Panc1 (cell line): ENCODE results near the gene HDLBP. TPM values are rescaled to one million over a fixed set of nuclear protein-coding genes. Genes with fewer than 3 reads are reported as not detected.

Experiments used
- ATAC-seq: fragments of 200-7000 bp; cut with Tn5 transposase; 2 replicates; pipeline ENCODE4 v1.9.1; 2020; ENCODE audit warnings: mild to moderate bottlenecking, moderate library complexity
- BruUV-seq: library from RNA; stranded (reverse); fragments of 400-500 nt; replicated peaks from 2 replicates; lab custom pipeline; 2021; lab: Mats Ljungman, UMichigan
- CTCF ChIA-PET: fragments of 300-600 bp; sonication (Branson Sonifier 250); formaldehyde crosslinking; loops from one replicate; lab custom pipeline; 2022; ENCODE audit warnings: antibody characterized with exemption; lab: Charles Lee
- POLR2A ChIA-PET: fragments of 300-600 bp; sonication (Branson Sonifier 250); formaldehyde crosslinking; loops from one replicate; lab custom pipeline; 2022; ENCODE audit warnings: antibody characterized with exemption; lab: Charles Lee
- DNase-seq: peaks from one replicate; pipeline ENCODE4 v3.0.0-alpha.2; 2010; ENCODE audit warnings: low read depth, low spot score
- H3K27ac ChIP-seq: 2 replicates; pipeline ENCODE4 v1.5.1; 2011; ENCODE audit warnings: mild to moderate bottlenecking, low read length, inconsistent platforms
- H3K27me3 ChIP-seq: fragments of 200-500 bp; sonication (Bioruptor generic); 2 replicates; pipeline ENCODE4 v1.6.0; 2014; ENCODE audit warnings: low read length, inconsistent platforms; ENCODE audit not compliant: control insufficient read depth, insufficient read depth
- H3K36me3 ChIP-seq: fragments of 200-500 bp; sonication (Bioruptor generic); 2 replicates; pipeline ENCODE4 v1.5.1; 2014; ENCODE audit warnings: inconsistent platforms, mild to moderate bottlenecking, low read length, moderate library complexity; ENCODE audit not compliant: control insufficient read depth, insufficient read depth
- H3K4me1 ChIP-seq: 2 replicates; pipeline ENCODE4 v1.5.1; 2011; ENCODE audit warnings: inconsistent platforms, mild to moderate bottlenecking, low read length, moderate library complexity; ENCODE audit not compliant: control insufficient read depth, insufficient read depth
- H3K4me3 ChIP-seq, 2 experiments: 2 replicates each; pipeline ENCODE4 v1.5.1; 2011 to 2012; ENCODE audit warnings: low read depth in 2 of 2, low read length in 2 of 2, mild to moderate bottlenecking in 2 of 2, inconsistent platforms in 1 of 2, moderate library complexity in 1 of 2
- H3K9me3 ChIP-seq: fragments of 200-500 bp; sonication (Bioruptor generic); 2 replicates; pipeline ENCODE4 v1.5.1; 2014; ENCODE audit warnings: low read depth, mild to moderate bottlenecking, inconsistent platforms, low read length, moderate library complexity; ENCODE audit not compliant: control insufficient read depth, insufficient read depth
- CTCF ChIP-seq: fragments of 450-650 bp; IDR thresholded peaks from 2 replicates; pipeline ENCODE4 v1.5.1; 2017; ENCODE audit warnings: mild to moderate bottlenecking
- POLR2AphosphoS5 ChIP-seq: IDR thresholded peaks from 2 replicates; pipeline ENCODE4 v1.6.1; 2012; ENCODE audit warnings: mild to moderate bottlenecking, low read depth, low read length, moderate library complexity
- REST ChIP-seq, 2 experiments: IDR thresholded peaks; 2 replicates each; pipeline ENCODE4 v1.6.1; 2011 to 2012; ENCODE audit warnings: low read depth in 2 of 2, control low read depth in 1 of 2, low read length in 1 of 2, mild to moderate bottlenecking in 1 of 2, moderate library complexity in 1 of 2; ENCODE audit not compliant: insufficient read depth in 1 of 2
- SIN3A ChIP-seq: IDR thresholded peaks from 2 replicates; pipeline ENCODE4 v1.6.1; 2012; ENCODE audit warnings: low read depth, mild to moderate bottlenecking, low read length, moderate library complexity, borderline replicate concordance; ENCODE audit not compliant: insufficient read depth
- TCF7L2 ChIP-seq: IDR thresholded peaks from 2 replicates; pipeline ENCODE4 v1.6.1; 2011; ENCODE audit warnings: mild to moderate bottlenecking, low read depth, low read length, inconsistent platforms
- in situ Hi-C: cut with HindIII; loops from 2 replicates; pipeline ENCODE4 v1.10.0; 2016; ENCODE audit warnings: low sequenced_read_pairs, low pct_unique_long_range_greater_than_20kb
- intact Hi-C: fragments of 100-400 bp; cut with micrococcal nuclease; formaldehyde crosslinking; loops from one replicate; pipeline ENCODE4 v1.10.0; 2022; ENCODE audit not compliant: unreplicated experiment
- total RNA-seq: library from RNA; stranded (reverse); gene quantifications from one replicate; pipeline ENCODE4 v1.2.1, GENCODE V29; 2021; ENCODE audit not compliant: unreplicated experiment

The HDLBP gene
- total RNA-seq, 1 experiment from 2014 or later, result 656 TPM

- TF ChIP-seq CTCF, result no peak
- TF ChIP-seq SIN3A, result no peak
- TF ChIP-seq POLR2AphosphoS5, result no peak
- no peak for TF ChIP-seq REST (IDR thresholded peaks at IDR 0.05; ENCODE audit: insufficient read depth in 1 of 2, low read depth in 2 of 2, low read length in 1 of 2)
- TF ChIP-seq TCF7L2, result no peak
- Histone ChIP-seq H3K27ac (no peak overlapping the region), H3K4me1 (peaks cover 15% of the 10 kb centered on the region), H3K4me3 (no peak overlapping the region), H3K9me3 (no peaks in the 10 kb centered on the region), H3K36me3 (0 out of 2 replicates have a peak, but pooled peaks cover 2% of the 10 kb centered on the region), H3K27me3 (no peaks in the 10 kb centered on the region)
- in situ Hi-C loops, result no loop called here
- POLR2A ChIA-PET, result no interaction called here
- intact Hi-C loops, result no loop called here
- BruUV-seq, result no TSS peak
- ATAC-seq, result no peak
- CTCF ChIA-PET, result interaction anchor here (0.7 kb wide), 1 partner anchor 311 kb away, joined by 3 read pairs; no protein-coding TSS in a partner anchor
- no peak for DNase-seq
Observed at GRCh38 chr2:241225545-241225944, 89.9 kb downstream of the HDLBP start.

GRCh38 chr2:241224851-241225438 lies 90.5 kb downstream of the HDLBP start:
- 0 out of 2 replicates have a peak, but pooled peaks cover 2% of the 10 kb centered on the region for H3K36me3 ChIP-seq
- POLR2A ChIA-PET, result no interaction called here
- H3K27me3 ChIP-seq, result no peaks in the 10 kb centered on the region
- DNase-seq (no peak), ATAC-seq (no peak)
- peaks cover 15% of the 10 kb centered on the region for H3K4me1 ChIP-seq
- TF ChIP-seq TCF7L2 (no peak), POLR2AphosphoS5 (no peak), CTCF (no peak), SIN3A (no peak), REST (IDR thresholded peaks at IDR 0.05; ENCODE audit: insufficient read depth in 1 of 2, low read depth in 2 of 2, low read length in 1 of 2) (no peak)
- in situ Hi-C loops, result no loop called here
- no peaks in the 10 kb centered on the region for H3K9me3 ChIP-seq
- no TSS peak for BruUV-seq
- H3K27ac ChIP-seq, result no peak overlapping the region; the same call in 1 of the 2 replicates
- CTCF ChIA-PET, result no interaction called here
- no peak overlapping the region for H3K4me3 ChIP-seq
- intact Hi-C loops, result no loop called here
